ENCODE results near the gene SUN1. TPM values are rescaled to one million over a fixed set of nuclear protein-coding genes. Genes with fewer than 3 reads are reported as not detected.

SUN1 gene
- total and polyA plus RNA-seq, 2 of the 8 experiments (the other 6 are each of a cell fraction or from before 2014, with no cell fraction given): 108 to 158 TPM

DNA sequence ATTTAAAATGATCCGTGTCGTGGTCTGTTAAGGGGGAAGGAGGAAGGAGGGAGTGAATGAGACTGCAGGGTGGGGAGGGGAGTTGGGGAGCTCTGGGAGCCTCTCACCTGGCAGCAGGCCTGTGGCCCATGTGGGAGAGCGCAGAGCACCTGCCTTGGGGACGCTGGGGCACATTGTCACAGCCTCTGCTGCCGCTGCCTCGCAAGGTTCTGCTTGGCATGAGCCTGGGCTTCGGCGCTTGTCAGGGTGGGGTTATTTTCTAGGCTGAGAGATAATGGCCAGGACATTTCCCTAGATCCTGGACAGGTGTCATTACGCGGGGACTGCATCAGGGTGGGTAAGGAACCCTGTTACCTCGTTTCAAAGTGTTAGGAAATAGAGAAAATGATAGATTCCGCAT is 2.2 kb upstream of the SUN1 start:
- DNase-seq (ENCODE audit: low read depth in 1 of 2, low spot score in 2 of 2) (no peak), FAIRE-seq (no peak)
- Histone ChIP-seq H4K5ac (ENCODE audit: insufficient read length, low read depth, low read length) (no peak overlapping the region), H3K14ac (ENCODE audit: insufficient read length) (no peak overlapping the region), H3K18ac (ENCODE audit: extremely low read depth, low read length) (no peak overlapping the region), H4K91ac (replicated peaks; ENCODE audit: insufficient read length, low read length) (no peak overlapping the region), H3K23me2 (ENCODE audit: low read depth, low read length) (no peaks in the 10 kb centered on the region), H3K9ac (replicated peaks in 1 of 4; ENCODE audit: extremely low read depth in 1 of 4, low read depth in 3 of 4, low read length in 3 of 4) (no peak overlapping the region), H3K4me1 (replicated peaks in 1 of 4; ENCODE audit: control insufficient read depth in 3 of 4, insufficient read depth in 4 of 4, low read length in 3 of 4) (peaks cover 6 to 24% (median 8%) of the 10 kb centered on the region in 4 experiments), H3K4me3 (ENCODE audit: extremely low read depth in 1 of 4, insufficient read depth in 2 of 4, low read depth in 3 of 4, low read length in 4 of 4) (no peak overlapping the region), H2AK5ac (ENCODE audit: low read depth, low read length) (no peak overlapping the region), H3K23ac (ENCODE audit: insufficient read length) (no peak overlapping the region), H3K36me3 (ENCODE audit: control insufficient read depth in 2 of 4, insufficient read depth in 4 of 4, low read length in 3 of 4) (no peaks in the 10 kb centered on the region), H2BK20ac (ENCODE audit: low read length) (no peak overlapping the region), H3K9me3 (ENCODE audit: insufficient read depth in 2 of 2, low read depth in 1 of 2, low read length in 1 of 2) (no peaks in the 10 kb centered on the region), H4K8ac (ENCODE audit: extremely low read depth, insufficient read depth, low read length) (no peak overlapping the region), H3K79me1 (ENCODE audit: low read depth, low read length) (peaks cover 17% of the 10 kb centered on the region), H3K56ac (replicated peaks; ENCODE audit: insufficient read length, low read depth, low read length) (no peak overlapping the region), H3K4me2 (ENCODE audit: insufficient read depth in 1 of 2, low read depth in 2 of 2, low read length in 2 of 2) (no peak overlapping the region), H3K4ac (replicated peaks; ENCODE audit: insufficient read length, low read depth, low read length) (no peak overlapping the region), H2BK15ac (ENCODE audit: low read length) (no peak overlapping the region), H2AFZ (ENCODE audit: low read length) (no peak overlapping the region), H2BK120ac (replicated peaks; ENCODE audit: low read depth, low read length) (no peak overlapping the region), H3K27ac (ENCODE audit: low read depth, low read length) (no peak overlapping the region), H2BK5ac (ENCODE audit: low read depth, low read length) (no peak overlapping the region), H2BK12ac (ENCODE audit: low read depth, low read length) (no peak overlapping the region), H4K20me1 (replicated peaks in 1 of 2; ENCODE audit: control insufficient read depth in 1 of 2, insufficient read depth in 2 of 2, low read length in 2 of 2) (peaks cover 29 to 39% of the 10 kb centered on the region in 2 experiments), H3K27me3 (replicated peaks in 1 of 4; ENCODE audit: control insufficient read depth in 3 of 4, extremely low read depth in 1 of 4, insufficient read depth in 3 of 4, low read length in 3 of 4) (no peaks in the 10 kb centered on the region), H3K79me2 (ENCODE audit: control insufficient read depth in 1 of 2, insufficient read depth in 2 of 2, low read length in 2 of 2) (peaks cover 35 to 96% of the 10 kb centered on the region in 2 experiments)
- ChIA-PET CTCF (ENCODE audit: partially characterized antibody) (interaction anchor here (1.3 to 2.2 kb wide), 3 partner anchors 9 to 43 kb away, joined by 3 to 7 read pairs (median 3); no protein-coding TSS in a partner anchor), POLR2A (ENCODE audit: partially characterized antibody) (no interaction called here)
- 79% methylated on average over 12 of the region's 12 CpGs; no CpG with 5 or more reads in 1 of the 2 experiments for WGBS, 2 experiments (ENCODE audit: extremely low coverage in 1 of 2, insufficient coverage in 1 of 2, insufficient read length in 1 of 2, insufficient replicate concordance in 2 of 2, low coverage in 1 of 2, low lambda C conversion rate in 2 of 2, missing lambda C conversion rate in 1 of 2)
- TF ChIP-seq SP4 (IDR thresholded peaks at IDR 0.05; ENCODE audit: low read length): no peak
- TF ChIP-seq RAD21 (IDR thresholded peaks at IDR 0.05 in 1 of 2, conservative IDR thresholded peaks at IDR 0.05 in 1 of 2; ENCODE audit: low read depth in 2 of 2, low read length in 2 of 2): no peak
- TF ChIP-seq, protein P1, sequence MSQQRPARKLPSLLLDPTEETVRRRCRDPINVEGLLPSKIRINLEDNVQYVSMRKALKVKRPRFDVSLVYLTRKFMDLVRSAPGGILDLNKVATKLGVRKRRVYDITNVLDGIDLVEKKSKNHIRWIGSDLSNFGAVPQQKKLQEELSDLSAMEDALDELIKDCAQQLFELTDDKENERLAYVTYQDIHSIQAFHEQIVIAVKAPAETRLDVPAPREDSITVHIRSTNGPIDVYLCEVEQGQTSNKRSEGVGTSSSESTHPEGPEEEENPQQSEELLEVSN (IDR thresholded peaks at IDR 0.05): no peak
- TF ChIP-seq CBX8 (IDR thresholded peaks at IDR 0.05; ENCODE audit: borderline replicate concordance, low read depth, low read length): no peak
